Gastrocnemius medialis (tissue), 4 donors: ENCODE measurements around the gene CRYBG3. TPM values are rescaled to one million over a fixed set of nuclear protein-coding genes. Genes with fewer than 3 reads are reported as not detected.

Experiments
- ATAC-seq, 2 donors: fragments of 150-250 bp; one replicate each; pipeline ENCODE4 v1.9.1; 2016
- DNase-seq, 2 donors: peaks; one replicate each; pipeline ENCODE4 v3.0.0-alpha.2; 2019
- H3K27ac ChIP-seq, 4 donors: fragments of 200-600 bp; sonication (generic); 1 replicate in 1 of 4; 2 replicates in 3 of 4; pipeline ENCODE4 v1.5.1; 2016 to 2018; ENCODE audit warnings: mild to moderate bottlenecking in 2 of 4, moderate library complexity in 1 of 4
- H3K27me3 ChIP-seq, 3 donors: fragments of 200-600 bp; sonication (generic) in 2 of 3; 1 replicate in 1 of 3; 2 replicates in 2 of 3; pipeline versions ENCODE4 v1.5.1 to v1.6.0; 2016 to 2019; ENCODE audit warnings: mild to moderate bottlenecking in 1 of 3, moderate library complexity in 1 of 3
- H3K36me3 ChIP-seq, 2 donors: fragments of 200-600 bp; sonication (generic) in 1 of 2; one replicate each; pipeline ENCODE4 v1.5.1; 2017 to 2018
- H3K4me1 ChIP-seq, 2 donors: fragments of 200-600 bp; sonication (generic) in 1 of 2; one replicate each; pipeline ENCODE4 v1.5.1; 2016 to 2017; ENCODE audit warnings: mild to moderate bottlenecking in 2 of 2
- H3K4me3 ChIP-seq, 4 donors: fragments of 200-600 bp; sonication (generic) in 3 of 4; 1 replicate in 1 of 4; 2 replicates in 3 of 4; pipeline ENCODE4 v1.5.1; 2016 to 2019; ENCODE audit warnings: mild to moderate bottlenecking in 2 of 4
- H3K9me3 ChIP-seq, 3 donors: fragments of 200-600 bp; sonication (generic) in 2 of 3; 1 replicate in 1 of 3; 2 replicates in 2 of 3; pipeline ENCODE4 v1.5.1; 2016 to 2019
- CTCF ChIP-seq, 5 experiments: fragments of 450-650 bp in 3 of 5; fragments of 200-600 bp in 2 of 5; sonication (generic) in 2 of 5; IDR thresholded peaks in 4 of 5; conservative IDR thresholded peaks in 1 of 5; 1 replicate in 4 of 5; 2 replicates in 1 of 5; pipeline ENCODE4 v1.5.1; 2016 to 2019; ENCODE audit warnings: antibody characterized with exemption in 5 of 5, mild to moderate bottlenecking in 3 of 5, moderate library complexity in 3 of 5
- POLR2A ChIP-seq, 2 donors: fragments of 450-650 bp; IDR thresholded peaks; one replicate each; pipeline ENCODE4 v1.6.1; 2017; ENCODE audit warnings: antibody characterized with exemption in 2 of 2, mild to moderate bottlenecking in 2 of 2, moderate library complexity in 2 of 2
- in situ Hi-C, 4 donors: fragments of 200-750 bp; cut with MboI; loops; one replicate each; pipeline versions ENCODE4 v1.15.0 to v1.8.0; 2017; ENCODE audit warnings: low sequenced_read_pairs in 4 of 4
- intact Hi-C: fragments of 100-400 bp; cut with DNase I; formaldehyde crosslinking; loops from one replicate; pipeline ENCODE4 v1.15.1; 2023; ENCODE audit warnings: low total_unique reads
- total RNA-seq, 4 donors: library from RNA; depleted of rRNA; stranded (reverse); fragments of >200 nt; gene quantifications; one replicate each; pipeline versions ENCODE4 v1.1.0 to v1.2.3, GENCODE V29; 2016

Gene CRYBG3
- total RNA-seq, 4 donors from 2014 or later = 23.0 to 47.3 (median 24.8) TPM

- Histone ChIP-seq H3K4me3 (no peak overlapping the region), H3K36me3 (no peaks in the 10 kb centered on the region), H3K4me1 (peaks cover 6 to 19% of the 10 kb centered on the region in 2 donors), H3K27ac (no peak overlapping the region), H3K27me3 (no peaks in the 10 kb centered on the region), H3K9me3 (no peaks in the 10 kb centered on the region)
- in situ Hi-C loops (no loop called here), intact Hi-C loops (no loop called here)
- DNase-seq (no peak), ATAC-seq (no peak)
- TF ChIP-seq POLR2A (IDR thresholded peaks at IDR 0.05) = no peak
- TF ChIP-seq CTCF (IDR thresholded peaks at IDR 0.05 in 4 of 5, conservative IDR thresholded peaks at IDR 0.05 in 1 of 5) = no peak
These were observed 162.2 kb downstream of the CRYBG3 start for GRCh38 chr3:97983933-97984491.

- DNase-seq = no peak
- Histone ChIP-seq H3K27ac (no peak overlapping the region), H3K4me3 (no peak overlapping the region), H3K36me3 (no peaks in the 10 kb centered on the region), H3K9me3 (no peaks in the 10 kb centered on the region), H3K27me3 (no peaks in the 10 kb centered on the region), H3K4me1 (peaks cover 3 to 9% of the 10 kb centered on the region in 2 donors)
- in situ Hi-C loops = no loop called here
- intact Hi-C loops = no loop called here
- ATAC-seq = no peak
- no peak for TF ChIP-seq POLR2A (IDR thresholded peaks at IDR 0.05)
- no peak for TF ChIP-seq CTCF (IDR thresholded peaks at IDR 0.05 in 4 of 5, conservative IDR thresholded peaks at IDR 0.05 in 1 of 5)
These were observed 165.5 kb downstream of the CRYBG3 start for GRCh38 chr3:97987306-97987705.

GRCh38 chr3:97988784-97989568 lies 167.2 kb downstream of the CRYBG3 start:
- Histone ChIP-seq H3K9me3 (no peaks in the 10 kb centered on the region), H3K4me1 (no peaks in the 10 kb centered on the region), H3K27me3 (no peaks in the 10 kb centered on the region), H3K27ac (no peak overlapping the region), H3K4me3 (no peak overlapping the region), H3K36me3 (no peaks in the 10 kb centered on the region)
- intact Hi-C loops = no loop called here
- no peak for ATAC-seq
- DNase-seq = no peak
- TF ChIP-seq POLR2A (IDR thresholded peaks at IDR 0.05) = no peak
- no peak for TF ChIP-seq CTCF (IDR thresholded peaks at IDR 0.05 in 4 of 5, conservative IDR thresholded peaks at IDR 0.05 in 1 of 5)
- in situ Hi-C loops = no loop called here

- TF ChIP-seq POLR2A (IDR thresholded peaks at IDR 0.05) = no peak
- no peak for TF ChIP-seq CTCF (IDR thresholded peaks at IDR 0.05 in 4 of 5, conservative IDR thresholded peaks at IDR 0.05 in 1 of 5)
- Histone ChIP-seq H3K27me3 (no peaks in the 10 kb centered on the region), H3K9me3 (no peaks in the 10 kb centered on the region), H3K4me3 (no peak overlapping the region), H3K4me1 (no peaks in the 10 kb centered on the region), H3K36me3 (no peaks in the 10 kb centered on the region), H3K27ac (no peak overlapping the region)
- in situ Hi-C loops = no loop called here
- intact Hi-C loops = no loop called here
- DNase-seq (no peak), ATAC-seq (no peak)
These were observed 168.9 kb downstream of the CRYBG3 start for GRCh38 chr3:97990624-97991292.
